BJ (cell line): ENCODE results near the gene UIMC1. TPM values are rescaled to one million over a fixed set of nuclear protein-coding genes. Genes with fewer than 3 reads are reported as not detected.

Experiments used
- CTCF ChIA-PET: fragments of 350-600 bp; formaldehyde crosslinking; extraction: SDS; loops from one replicate; lab custom pipeline; 2021; ENCODE audit warnings: antibody characterized with exemption, inconsistent platforms; lab: Yijun Ruan, JAX
- POLR2A ChIA-PET: fragments of 300-600 bp; sonication (Branson Sonifier 250); formaldehyde crosslinking; extraction: SDS; loops from one replicate; lab custom pipeline; 2021; ENCODE audit warnings: antibody characterized with exemption; lab: Charles Lee
- DNase-seq: peaks from one replicate; pipeline ENCODE4 v3.0.0-alpha.2; 2011; ENCODE audit warnings: low read depth
- H3K27me3 ChIP-seq: 2 replicates; pipeline ENCODE4 v1.6.0; 2011; ENCODE audit warnings: low read length; ENCODE audit not compliant: control insufficient read depth, insufficient read depth
- H3K36me3 ChIP-seq: 2 replicates; pipeline ENCODE4 v1.5.1; 2011; ENCODE audit warnings: low read length; ENCODE audit not compliant: control insufficient read depth, insufficient read depth
- H3K4me3 ChIP-seq: 2 replicates; pipeline ENCODE4 v1.5.1; 2011; ENCODE audit warnings: low read depth, mild to moderate bottlenecking, control low read depth, low read length
- polyA plus RNA-seq: library from polyadenylated mRNA; depleted of rRNA; stranded (reverse); fragments of >200 nt; gene quantifications from 2 replicates; pipeline ENCODE4 v1.2.3, GENCODE V29; 2011
- TF ChIP-seq, protein P1 (sequence below): IDR thresholded peaks from 2 replicates; pipeline ENCODE4 v1.5.1; 2011; ENCODE audit warnings: low read depth, mild to moderate bottlenecking, control low read depth, inconsistent platforms, low read length, moderate library complexity; ENCODE audit not compliant: insufficient read depth

Gene UIMC1
- polyA plus RNA-seq, 1 experiment = 14.1 TPM

DNA sequence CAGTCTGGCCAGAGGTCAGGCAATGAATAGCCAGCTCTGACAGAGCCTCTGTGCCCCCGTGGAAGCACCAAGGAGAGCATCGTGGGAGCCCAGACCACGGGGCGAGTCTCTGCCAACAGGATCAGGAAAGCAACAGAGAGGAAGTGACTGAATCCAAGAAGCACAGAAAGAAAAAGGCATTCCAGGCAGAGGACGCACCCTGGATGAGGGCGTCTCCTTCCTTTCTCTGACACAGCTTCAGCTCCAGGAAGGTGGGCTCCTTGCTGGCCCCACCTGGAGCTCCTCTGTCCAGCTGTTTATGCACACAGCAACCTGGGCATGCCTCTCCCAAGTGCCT is 124.0 kb downstream of the UIMC1 start:
- Histone ChIP-seq H3K36me3 (no peaks in the 10 kb centered on the region), H3K27me3 (peaks cover 8% of the 10 kb centered on the region), H3K4me3 (no peak overlapping the region)
- ChIA-PET POLR2A (no interaction called here), CTCF (interaction anchor here (1.0 to 1.3 kb wide), 3 partner anchors 10 to 29 kb away, joined by 3 to 4 read pairs (median 3); no protein-coding TSS in a partner anchor)
- DNase-seq = no peak
- TF ChIP-seq, protein P1, sequence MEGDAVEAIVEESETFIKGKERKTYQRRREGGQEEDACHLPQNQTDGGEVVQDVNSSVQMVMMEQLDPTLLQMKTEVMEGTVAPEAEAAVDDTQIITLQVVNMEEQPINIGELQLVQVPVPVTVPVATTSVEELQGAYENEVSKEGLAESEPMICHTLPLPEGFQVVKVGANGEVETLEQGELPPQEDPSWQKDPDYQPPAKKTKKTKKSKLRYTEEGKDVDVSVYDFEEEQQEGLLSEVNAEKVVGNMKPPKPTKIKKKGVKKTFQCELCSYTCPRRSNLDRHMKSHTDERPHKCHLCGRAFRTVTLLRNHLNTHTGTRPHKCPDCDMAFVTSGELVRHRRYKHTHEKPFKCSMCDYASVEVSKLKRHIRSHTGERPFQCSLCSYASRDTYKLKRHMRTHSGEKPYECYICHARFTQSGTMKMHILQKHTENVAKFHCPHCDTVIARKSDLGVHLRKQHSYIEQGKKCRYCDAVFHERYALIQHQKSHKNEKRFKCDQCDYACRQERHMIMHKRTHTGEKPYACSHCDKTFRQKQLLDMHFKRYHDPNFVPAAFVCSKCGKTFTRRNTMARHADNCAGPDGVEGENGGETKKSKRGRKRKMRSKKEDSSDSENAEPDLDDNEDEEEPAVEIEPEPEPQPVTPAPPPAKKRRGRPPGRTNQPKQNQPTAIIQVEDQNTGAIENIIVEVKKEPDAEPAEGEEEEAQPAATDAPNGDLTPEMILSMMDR = no peak

DNA sequence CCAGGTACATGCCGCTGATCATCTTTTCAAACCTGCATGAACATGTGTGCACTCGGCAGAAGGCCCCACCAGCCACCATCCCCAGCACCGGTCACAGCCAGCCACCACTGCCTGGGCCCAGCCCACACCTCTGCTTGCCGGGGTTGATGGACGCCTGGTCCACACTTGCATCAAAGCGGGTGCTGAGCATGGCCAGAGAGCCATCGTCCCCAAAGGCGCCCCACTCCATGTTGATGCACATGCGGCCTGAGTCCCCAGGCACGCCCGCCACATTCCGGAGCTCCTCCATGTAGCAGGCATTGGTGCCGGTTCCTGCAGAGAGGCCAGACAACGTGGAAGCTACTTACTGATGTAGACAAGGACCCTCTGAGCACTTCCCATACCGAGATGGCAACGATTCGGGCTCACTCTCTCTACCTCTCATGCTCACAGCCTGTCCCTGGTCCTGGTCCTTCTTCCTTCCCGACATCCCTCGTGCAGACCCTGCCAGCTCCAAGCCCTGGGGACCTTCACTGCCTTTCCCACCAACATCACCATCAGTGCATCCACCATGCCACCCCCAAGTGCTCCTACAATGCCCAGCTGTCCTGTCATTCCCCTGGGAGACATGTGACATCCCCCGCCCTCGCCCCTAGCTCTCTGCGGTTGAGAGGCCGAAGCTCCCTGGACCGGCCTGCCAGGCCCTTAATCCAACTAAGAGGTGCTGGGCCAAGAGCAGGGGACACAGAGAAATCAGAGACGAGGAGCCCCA is 124.6 kb downstream of the UIMC1 start:
- Histone ChIP-seq H3K27me3 (peaks cover 8% of the 10 kb centered on the region), H3K36me3 (no peaks in the 10 kb centered on the region), H3K4me3 (no peak overlapping the region)
- TF ChIP-seq, protein P1 = no peak
- CTCF ChIA-PET = interaction anchor here (1.0 to 1.4 kb wide), 4 partner anchors 9 to 221 kb away, joined by 3 to 4 read pairs (median 3); no protein-coding TSS in a partner anchor
- DNase-seq = no peak
- POLR2A ChIA-PET = no interaction called here

DNA sequence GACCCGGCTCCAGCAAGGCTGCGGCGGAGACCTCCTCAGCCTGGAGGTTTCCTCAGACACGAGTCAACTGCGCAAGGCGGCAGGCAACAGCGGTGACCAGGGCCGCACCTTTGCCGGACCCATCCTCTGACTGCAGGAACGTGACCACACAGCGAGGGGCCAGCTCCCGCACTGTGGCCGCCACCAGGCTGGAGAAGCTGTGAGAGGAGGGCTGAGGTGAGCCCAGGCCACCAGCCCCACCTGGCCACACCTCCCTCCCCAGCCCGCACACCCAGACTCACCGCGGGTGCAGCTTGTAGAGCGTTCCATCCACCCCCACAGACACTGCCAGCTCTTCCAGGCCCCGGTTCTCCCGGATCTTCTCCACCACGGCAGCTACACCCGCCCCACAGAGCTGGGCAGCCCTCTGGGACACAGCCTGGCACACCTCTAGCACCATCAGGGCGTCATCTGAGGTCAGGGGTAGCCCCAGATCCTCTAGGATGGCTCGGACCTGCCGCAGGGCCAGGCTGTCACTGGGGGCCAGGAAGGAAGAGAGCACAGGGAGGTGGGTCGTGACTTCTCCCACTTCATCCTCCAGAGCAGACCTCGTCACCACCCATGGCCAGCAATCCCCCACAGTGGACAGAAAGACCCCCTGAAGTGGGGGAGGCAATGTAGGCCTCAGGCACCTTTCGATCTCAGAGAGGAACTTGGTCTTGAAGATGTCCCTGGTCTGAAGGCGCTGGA is 125.4 kb downstream of the UIMC1 start:
- CTCF ChIA-PET = interaction anchor here (1.1 to 1.4 kb wide), 2 partner anchors 8 to 220 kb away, joined by 3 read pairs; no protein-coding TSS in a partner anchor

DNA sequence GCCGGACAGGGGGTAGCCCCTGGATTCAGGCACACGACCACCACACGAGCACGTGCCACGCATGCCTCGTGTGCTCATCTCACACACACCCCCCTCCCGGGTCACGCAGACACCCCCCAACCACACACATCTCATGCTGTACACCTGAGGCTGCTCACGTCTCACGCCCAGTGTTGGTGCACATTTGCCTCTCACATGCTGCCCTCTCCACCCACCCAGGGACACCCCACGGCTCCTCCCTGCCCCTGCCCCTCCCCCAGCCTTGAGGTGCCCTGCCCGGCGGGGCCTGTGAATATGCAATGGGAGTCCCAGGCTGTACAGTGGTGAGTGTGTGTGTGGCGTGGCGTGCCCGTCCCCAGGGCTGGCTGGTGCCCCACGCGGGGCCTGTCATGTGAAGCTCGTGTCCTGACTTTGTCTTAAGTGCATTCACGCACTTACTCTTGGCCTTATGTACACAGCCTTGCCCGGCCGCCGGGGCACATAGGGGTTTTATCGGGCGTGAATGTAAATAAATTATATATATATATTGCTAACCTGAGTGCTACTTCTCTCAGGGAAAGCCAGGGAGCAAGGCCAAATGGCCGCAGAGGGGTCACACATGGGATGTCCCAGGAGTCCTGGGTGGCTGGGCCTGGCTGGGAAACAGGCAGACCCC is 126.1 kb downstream of the UIMC1 start:
- DNase-seq = no peak
- ChIA-PET POLR2A (no interaction called here), CTCF (interaction anchor here (0.5 kb wide), 1 partner anchor 73 kb away, joined by 3 read pairs; no protein-coding TSS in a partner anchor)
- TF ChIP-seq, protein P1 = no peak
- H3K4me3 ChIP-seq = no peak overlapping the region
- H3K36me3 ChIP-seq = no peaks in the 10 kb centered on the region
- peaks cover 18% of the 10 kb centered on the region for H3K27me3 ChIP-seq

More for the DNA sequence above, 125.4 kb downstream of the UIMC1 start:
- POLR2A ChIA-PET = no interaction called here
- H3K36me3 ChIP-seq = no peaks in the 10 kb centered on the region
- TF ChIP-seq, protein P1 = no peak
- no peak overlapping the region for H3K4me3 ChIP-seq
- H3K27me3 ChIP-seq = peaks cover 14% of the 10 kb centered on the region
- DNase-seq = no peak
